Measurements from ENCODE around the gene COL18A1. TPM values are rescaled to one million over a fixed set of nuclear protein-coding genes. Genes with fewer than 3 reads are reported as not detected.

The COL18A1 gene
- total RNA-seq, 1 experiment from 2014 or later: 3.3 TPM

DNA sequence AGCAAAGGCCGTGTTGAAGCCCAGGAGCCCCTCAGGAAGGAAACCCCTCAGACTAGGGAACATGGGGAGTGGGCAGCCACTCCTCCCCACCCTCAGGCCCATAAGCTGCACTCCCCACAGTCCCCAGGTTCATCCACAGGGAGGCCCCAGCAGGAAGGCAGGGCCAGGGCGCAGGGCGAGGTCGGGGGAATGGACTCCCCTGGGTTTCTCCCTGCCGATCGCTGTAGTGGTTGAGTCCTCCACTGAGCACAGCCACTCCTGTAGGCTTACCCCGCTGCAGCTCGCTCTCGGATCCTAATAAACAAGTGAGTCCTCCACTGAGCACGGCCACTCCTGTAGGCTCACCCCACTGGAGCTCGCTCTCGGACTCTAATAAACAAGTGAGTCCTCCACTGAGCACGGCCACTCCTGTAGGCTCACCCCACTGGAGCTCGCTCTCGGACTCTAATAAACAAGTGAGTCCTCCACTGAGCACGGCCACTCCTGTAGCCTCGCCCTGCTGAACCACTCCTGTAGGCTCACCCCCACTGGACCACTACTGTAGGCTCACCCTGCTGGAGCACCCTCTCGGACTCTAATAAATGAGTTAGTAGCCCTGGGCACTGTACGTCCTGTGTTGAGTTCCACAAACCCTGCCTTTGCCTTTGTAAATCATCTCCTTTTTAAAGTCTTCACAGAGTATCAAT is 16.2 kb upstream of the COL18A1 start:
- TF ChIP-seq, protein P1, sequence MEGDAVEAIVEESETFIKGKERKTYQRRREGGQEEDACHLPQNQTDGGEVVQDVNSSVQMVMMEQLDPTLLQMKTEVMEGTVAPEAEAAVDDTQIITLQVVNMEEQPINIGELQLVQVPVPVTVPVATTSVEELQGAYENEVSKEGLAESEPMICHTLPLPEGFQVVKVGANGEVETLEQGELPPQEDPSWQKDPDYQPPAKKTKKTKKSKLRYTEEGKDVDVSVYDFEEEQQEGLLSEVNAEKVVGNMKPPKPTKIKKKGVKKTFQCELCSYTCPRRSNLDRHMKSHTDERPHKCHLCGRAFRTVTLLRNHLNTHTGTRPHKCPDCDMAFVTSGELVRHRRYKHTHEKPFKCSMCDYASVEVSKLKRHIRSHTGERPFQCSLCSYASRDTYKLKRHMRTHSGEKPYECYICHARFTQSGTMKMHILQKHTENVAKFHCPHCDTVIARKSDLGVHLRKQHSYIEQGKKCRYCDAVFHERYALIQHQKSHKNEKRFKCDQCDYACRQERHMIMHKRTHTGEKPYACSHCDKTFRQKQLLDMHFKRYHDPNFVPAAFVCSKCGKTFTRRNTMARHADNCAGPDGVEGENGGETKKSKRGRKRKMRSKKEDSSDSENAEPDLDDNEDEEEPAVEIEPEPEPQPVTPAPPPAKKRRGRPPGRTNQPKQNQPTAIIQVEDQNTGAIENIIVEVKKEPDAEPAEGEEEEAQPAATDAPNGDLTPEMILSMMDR (conservative IDR thresholded peaks at IDR 0.05; ENCODE audit: low read depth, low read length): no peak
- TF ChIP-seq EZH2 (IDR thresholded peaks at IDR 0.05; ENCODE audit: borderline replicate concordance, low read depth, low read length, poor library complexity, severe bottlenecking): no peak
- Histone ChIP-seq H3K4me1 (ENCODE audit: insufficient read depth, low read length, poor library complexity, severe bottlenecking) (no peaks in the 10 kb centered on the region), H3K27ac (ENCODE audit: low read depth, low read length, poor library complexity, severe bottlenecking) (no peak overlapping the region), H3K36me3 (ENCODE audit: insufficient read depth, low read length, poor library complexity, severe bottlenecking) (no peaks in the 10 kb centered on the region), H3K27me3 (replicated peaks; ENCODE audit: insufficient read depth, low read depth, low read length, poor library complexity) (no peaks in the 10 kb centered on the region), H3K9me3 (ENCODE audit: low read depth, low read length, poor library complexity, severe bottlenecking) (no peaks in the 10 kb centered on the region), H3K4me3 (ENCODE audit: low read depth, low read length, poor library complexity, severe bottlenecking) (no peak overlapping the region)
- no TSS peak for BruUV-seq (replicated peaks)
- CTCF ChIA-PET: no interaction called here
- intact Hi-C loops (cut with micrococcal nuclease; ENCODE audit: unreplicated experiment): no loop called here
- POLR2A ChIA-PET (ENCODE audit: low non-redundant PET): no interaction called here
- no peak for DNase-seq (ENCODE audit: low spot score)

DNA sequence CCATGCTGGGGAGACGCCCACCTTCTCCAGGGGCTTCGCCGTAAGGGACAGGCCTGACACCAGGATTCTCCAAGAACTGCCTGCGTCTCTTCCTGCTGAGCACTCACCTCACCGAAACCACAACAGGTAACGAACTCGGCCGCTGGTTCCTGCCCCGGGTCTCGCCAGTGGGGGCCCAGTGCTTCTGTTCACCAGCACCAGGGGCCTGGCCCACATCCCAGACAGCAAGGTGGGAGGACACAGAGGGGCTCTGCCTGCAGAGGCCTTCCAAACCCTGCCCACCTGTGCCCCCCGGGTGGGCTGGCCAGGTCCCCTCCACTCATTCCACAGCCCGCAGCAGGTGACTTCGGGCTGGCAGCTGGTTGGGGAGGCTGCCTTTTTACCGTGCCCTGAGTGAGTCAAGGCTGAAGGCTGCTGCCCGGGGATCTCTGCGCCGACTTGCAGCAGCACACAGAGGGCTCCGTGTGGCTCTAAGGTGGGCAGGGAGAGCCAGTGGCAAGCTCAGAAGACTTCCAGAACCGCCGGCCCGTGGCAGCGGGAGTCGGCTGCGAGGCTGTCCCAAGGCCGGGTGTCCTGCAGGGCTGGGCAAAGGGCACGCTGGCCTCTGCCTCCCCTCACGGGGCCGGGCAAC is 14.7 kb upstream of the COL18A1 start:
- intact Hi-C loops (cut with micrococcal nuclease; ENCODE audit: unreplicated experiment): no loop called here
- DNase-seq (ENCODE audit: low spot score): no peak

DNA sequence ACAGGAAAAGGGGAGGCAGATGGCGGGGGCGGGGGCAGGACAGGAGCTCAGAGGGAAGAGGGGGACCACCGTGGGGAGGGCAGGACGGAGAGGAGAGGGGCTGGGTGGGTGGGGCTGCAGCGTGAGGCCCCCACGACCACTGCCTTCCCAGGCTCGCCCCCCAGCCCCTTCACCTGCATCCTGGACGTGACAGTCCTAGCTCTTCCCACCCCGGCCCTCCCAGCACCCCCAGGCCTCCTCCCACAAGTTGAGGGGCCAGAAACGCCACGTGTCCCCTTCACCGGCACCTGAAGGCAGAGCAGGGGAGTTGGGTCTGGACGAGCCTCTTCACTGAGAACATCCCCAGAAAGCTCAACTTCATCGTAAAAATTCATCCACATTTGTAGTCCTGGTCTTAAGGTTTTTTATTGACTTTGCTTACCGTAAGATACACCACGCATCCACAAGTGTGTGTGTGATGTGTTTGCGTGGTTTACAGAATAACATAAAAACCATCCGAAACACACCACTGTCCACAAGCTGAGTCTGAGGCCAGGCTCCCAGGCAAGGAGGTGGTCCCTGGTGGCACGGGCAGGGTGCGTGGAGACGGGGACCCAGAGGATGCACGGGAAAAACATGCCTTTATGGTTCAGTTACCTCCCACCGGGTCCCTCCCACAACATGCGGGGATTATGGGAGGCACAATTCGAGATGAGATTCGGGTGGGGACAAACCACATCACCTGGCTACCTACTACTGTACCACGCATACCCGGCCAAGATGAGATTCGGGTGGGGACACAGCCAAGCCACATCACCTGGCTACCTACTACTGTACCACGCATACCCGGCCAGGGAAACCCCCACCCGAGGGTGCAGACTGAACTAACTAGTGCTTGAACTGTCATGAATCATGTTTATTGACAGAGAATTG is 13.9 kb upstream of the COL18A1 start:
- CTCF ChIA-PET: no interaction called here
- Histone ChIP-seq H3K4me3 (ENCODE audit: low read depth, low read length, poor library complexity, severe bottlenecking) (no peak overlapping the region), H3K27ac (ENCODE audit: low read depth, low read length, poor library complexity, severe bottlenecking) (no peak overlapping the region), H3K27me3 (replicated peaks; ENCODE audit: insufficient read depth, low read depth, low read length, poor library complexity) (peaks cover 3% of the 10 kb centered on the region), H3K4me1 (ENCODE audit: insufficient read depth, low read length, poor library complexity, severe bottlenecking) (no peaks in the 10 kb centered on the region), H3K36me3 (ENCODE audit: insufficient read depth, low read length, poor library complexity, severe bottlenecking) (no peaks in the 10 kb centered on the region), H3K9me3 (ENCODE audit: low read depth, low read length, poor library complexity, severe bottlenecking) (no peaks in the 10 kb centered on the region)
- DNase-seq (ENCODE audit: low spot score): no peak
- no TSS peak for BruUV-seq (replicated peaks)
- TF ChIP-seq EZH2 (IDR thresholded peaks at IDR 0.05; ENCODE audit: borderline replicate concordance, low read depth, low read length, poor library complexity, severe bottlenecking): no peak
- TF ChIP-seq, protein P1 (conservative IDR thresholded peaks at IDR 0.05; ENCODE audit: low read depth, low read length): no peak
- POLR2A ChIA-PET (ENCODE audit: low non-redundant PET): no interaction called here
- intact Hi-C loops (cut with micrococcal nuclease; ENCODE audit: unreplicated experiment): no loop called here

More for the DNA sequence above, 14.7 kb upstream of the COL18A1 start:
- no peaks in the 10 kb centered on the region for H3K36me3 ChIP-seq (ENCODE audit: insufficient read depth, low read length, poor library complexity, severe bottlenecking)
- no peaks in the 10 kb centered on the region for H3K9me3 ChIP-seq (ENCODE audit: low read depth, low read length, poor library complexity, severe bottlenecking)
- no TSS peak for BruUV-seq (replicated peaks)
- TF ChIP-seq, protein P1 (conservative IDR thresholded peaks at IDR 0.05; ENCODE audit: low read depth, low read length): no peak
- no peak for TF ChIP-seq EZH2 (IDR thresholded peaks at IDR 0.05; ENCODE audit: borderline replicate concordance, low read depth, low read length, poor library complexity, severe bottlenecking)
- peaks cover 3% of the 10 kb centered on the region for H3K27me3 ChIP-seq (replicated peaks; ENCODE audit: insufficient read depth, low read depth, low read length, poor library complexity)
- ChIA-PET POLR2A (ENCODE audit: low non-redundant PET) (no interaction called here), CTCF (no interaction called here)
- no peak overlapping the region for H3K27ac ChIP-seq (ENCODE audit: low read depth, low read length, poor library complexity, severe bottlenecking)
- H3K4me3 ChIP-seq (ENCODE audit: low read depth, low read length, poor library complexity, severe bottlenecking): no peak overlapping the region
- H3K4me1 ChIP-seq (ENCODE audit: insufficient read depth, low read length, poor library complexity, severe bottlenecking): no peaks in the 10 kb centered on the region
